ENCODE results near the gene ADIPOR2. TPM values are rescaled to one million over a fixed set of nuclear protein-coding genes. Genes with fewer than 3 reads are reported as not detected.

Gene ADIPOR2
- polyA plus RNA-seq, 1 experiment = 17.5 TPM

DNA sequence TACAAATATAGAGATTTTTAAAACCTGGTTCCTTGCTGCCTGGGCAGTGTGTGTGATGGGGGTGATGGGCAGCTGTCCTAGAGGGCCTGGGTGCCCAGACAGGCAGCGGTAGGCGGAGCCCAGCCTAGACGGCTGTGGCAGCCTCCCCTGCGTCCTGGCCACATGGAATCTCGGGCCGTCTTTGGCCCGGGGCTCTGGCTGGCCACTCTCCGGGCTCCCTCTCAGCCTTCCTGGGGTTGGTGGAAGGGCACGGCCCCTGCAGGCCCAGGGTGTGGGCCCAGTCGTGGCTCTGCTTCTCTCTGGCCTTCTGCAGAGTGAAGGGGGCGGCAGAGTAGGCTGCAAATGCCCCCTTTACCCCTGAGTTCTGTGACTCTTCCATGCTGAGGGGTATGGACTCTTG is 131.8 kb downstream of the ADIPOR2 start:
- DNase-seq (ENCODE audit: low read depth) = no peak
- ChIA-PET CTCF (interaction anchor here (0.6 to 0.9 kb wide), 2 partner anchors 8 to 170 kb away, joined by 3 to 4 read pairs; no protein-coding TSS in a partner anchor), POLR2A (no interaction called here)
- Histone ChIP-seq H3K4me3 (ENCODE audit: low read depth, low read length) (no peak overlapping the region), H3K36me3 (ENCODE audit: control insufficient read depth, insufficient read depth, low read length) (no peaks in the 10 kb centered on the region), H3K27me3 (ENCODE audit: control insufficient read depth, insufficient read depth, low read length) (peaks cover 49% of the 10 kb centered on the region)
- TF ChIP-seq, protein P1, sequence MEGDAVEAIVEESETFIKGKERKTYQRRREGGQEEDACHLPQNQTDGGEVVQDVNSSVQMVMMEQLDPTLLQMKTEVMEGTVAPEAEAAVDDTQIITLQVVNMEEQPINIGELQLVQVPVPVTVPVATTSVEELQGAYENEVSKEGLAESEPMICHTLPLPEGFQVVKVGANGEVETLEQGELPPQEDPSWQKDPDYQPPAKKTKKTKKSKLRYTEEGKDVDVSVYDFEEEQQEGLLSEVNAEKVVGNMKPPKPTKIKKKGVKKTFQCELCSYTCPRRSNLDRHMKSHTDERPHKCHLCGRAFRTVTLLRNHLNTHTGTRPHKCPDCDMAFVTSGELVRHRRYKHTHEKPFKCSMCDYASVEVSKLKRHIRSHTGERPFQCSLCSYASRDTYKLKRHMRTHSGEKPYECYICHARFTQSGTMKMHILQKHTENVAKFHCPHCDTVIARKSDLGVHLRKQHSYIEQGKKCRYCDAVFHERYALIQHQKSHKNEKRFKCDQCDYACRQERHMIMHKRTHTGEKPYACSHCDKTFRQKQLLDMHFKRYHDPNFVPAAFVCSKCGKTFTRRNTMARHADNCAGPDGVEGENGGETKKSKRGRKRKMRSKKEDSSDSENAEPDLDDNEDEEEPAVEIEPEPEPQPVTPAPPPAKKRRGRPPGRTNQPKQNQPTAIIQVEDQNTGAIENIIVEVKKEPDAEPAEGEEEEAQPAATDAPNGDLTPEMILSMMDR (IDR thresholded peaks at IDR 0.05; ENCODE audit: insufficient read depth, low read depth, low read length) = no peak

DNA sequence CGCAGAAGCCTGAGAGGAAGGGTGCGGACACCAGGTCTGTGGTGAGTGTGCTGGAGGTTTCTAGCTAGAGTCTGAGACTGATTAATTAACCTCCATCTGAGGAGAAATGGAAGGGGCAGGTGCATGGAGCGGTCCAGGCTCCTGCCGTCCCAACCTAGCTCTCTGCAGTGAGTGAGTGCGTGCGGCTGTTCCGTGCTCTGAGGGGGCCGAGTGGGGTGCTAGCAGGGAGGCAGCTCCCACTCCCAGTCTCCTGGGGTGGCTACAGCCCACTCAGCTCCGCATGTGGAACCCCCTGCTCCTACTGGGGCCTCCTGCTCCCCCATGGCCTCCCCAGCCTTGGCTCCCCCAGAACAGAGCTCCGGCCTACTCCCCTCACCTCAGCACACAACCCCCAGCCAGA is 132.4 kb downstream of the ADIPOR2 start:
- H3K27me3 ChIP-seq (ENCODE audit: control insufficient read depth, insufficient read depth, low read length) = peaks cover 49% of the 10 kb centered on the region

DNA sequence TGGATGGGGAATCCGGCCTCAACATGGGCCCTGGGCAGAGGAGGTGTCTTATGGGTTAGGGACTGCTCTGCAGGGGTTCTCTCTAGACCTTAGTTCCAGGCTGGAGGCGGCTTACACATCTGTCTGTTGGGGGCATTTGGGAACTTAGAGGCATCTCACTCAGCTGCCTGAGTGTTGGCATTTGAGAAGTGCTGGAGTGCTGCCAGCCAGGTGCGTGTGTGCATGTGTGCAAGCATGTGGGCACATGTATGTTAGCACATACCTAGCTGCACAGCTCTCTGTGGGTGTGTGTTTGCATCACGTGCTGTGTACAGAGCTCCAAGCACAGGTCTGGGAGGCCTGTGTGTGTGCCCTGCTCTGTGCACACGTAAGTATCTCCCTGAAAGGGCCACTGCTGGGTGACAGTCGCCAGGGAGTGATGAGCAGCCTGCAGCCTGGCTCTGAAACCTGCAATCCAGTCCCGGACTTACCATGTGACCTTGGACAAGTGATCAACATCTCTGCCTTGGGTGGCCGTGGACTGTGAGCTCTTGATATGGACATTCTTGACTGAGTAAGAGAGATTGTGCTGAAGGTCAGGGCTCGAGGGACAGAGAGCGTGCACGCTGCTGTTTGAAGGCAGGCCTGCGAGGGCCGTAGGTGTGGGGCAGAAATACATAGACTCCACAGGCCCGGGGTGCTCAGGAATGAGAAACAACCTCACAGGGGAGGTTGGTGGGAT is 134.7 kb downstream of the ADIPOR2 start:
- no peak for DNase-seq (ENCODE audit: low read depth)
- no peak overlapping the region for H3K4me3 ChIP-seq (ENCODE audit: low read depth, low read length)
- CTCF ChIA-PET = interaction anchor here (0.7 kb wide), 1 partner anchor 735 kb away, joined by 4 read pairs; no protein-coding TSS in a partner anchor
- H3K36me3 ChIP-seq (ENCODE audit: control insufficient read depth, insufficient read depth, low read length) = no peaks in the 10 kb centered on the region
- H3K27me3 ChIP-seq (ENCODE audit: control insufficient read depth, insufficient read depth, low read length) = peaks cover 44% of the 10 kb centered on the region
- POLR2A ChIA-PET = no interaction called here
- TF ChIP-seq, protein P1 (IDR thresholded peaks at IDR 0.05; ENCODE audit: insufficient read depth, low read depth, low read length) = no peak

More for the DNA sequence above, 132.4 kb downstream of the ADIPOR2 start:
- CTCF ChIA-PET = interaction anchor here (0.6 to 0.9 kb wide), 2 partner anchors 9 to 171 kb away, joined by 3 to 4 read pairs; no protein-coding TSS in a partner anchor
- POLR2A ChIA-PET = no interaction called here
- TF ChIP-seq, protein P1 (IDR thresholded peaks at IDR 0.05; ENCODE audit: insufficient read depth, low read depth, low read length) = no peak
- Histone ChIP-seq H3K4me3 (ENCODE audit: low read depth, low read length) (no peak overlapping the region), H3K36me3 (ENCODE audit: control insufficient read depth, insufficient read depth, low read length) (no peaks in the 10 kb centered on the region)
- DNase-seq (ENCODE audit: low read depth) = no peak

DNA sequence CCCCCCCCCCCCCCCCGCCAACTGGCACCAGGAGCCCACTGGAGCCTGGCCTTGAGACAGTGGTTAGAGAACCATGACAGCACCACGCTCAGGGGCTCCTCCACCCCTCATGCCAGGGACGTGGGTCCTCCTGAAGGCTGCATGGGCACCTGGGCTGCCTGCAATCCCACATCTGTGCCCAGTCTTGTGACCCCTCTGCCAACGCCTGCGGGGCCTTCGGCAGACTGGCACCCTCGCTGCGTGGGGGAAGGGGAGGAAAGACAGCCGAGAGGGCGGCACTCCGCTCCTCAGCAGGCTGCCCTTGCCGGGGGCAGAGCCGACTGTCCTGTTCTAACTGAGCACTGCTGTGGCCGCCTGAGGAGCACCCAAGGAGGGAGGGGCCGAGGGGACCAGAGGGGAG is 135.5 kb downstream of the ADIPOR2 start:
- Histone ChIP-seq H3K4me3 (ENCODE audit: low read depth, low read length) (no peak overlapping the region), H3K27me3 (ENCODE audit: control insufficient read depth, insufficient read depth, low read length) (peaks cover 36% of the 10 kb centered on the region), H3K36me3 (ENCODE audit: control insufficient read depth, insufficient read depth, low read length) (no peaks in the 10 kb centered on the region)
- no peak for DNase-seq (ENCODE audit: low read depth)
- POLR2A ChIA-PET = no interaction called here
- CTCF ChIA-PET = no interaction called here
- TF ChIP-seq, protein P1 (IDR thresholded peaks at IDR 0.05; ENCODE audit: insufficient read depth, low read depth, low read length) = no peak

DNA sequence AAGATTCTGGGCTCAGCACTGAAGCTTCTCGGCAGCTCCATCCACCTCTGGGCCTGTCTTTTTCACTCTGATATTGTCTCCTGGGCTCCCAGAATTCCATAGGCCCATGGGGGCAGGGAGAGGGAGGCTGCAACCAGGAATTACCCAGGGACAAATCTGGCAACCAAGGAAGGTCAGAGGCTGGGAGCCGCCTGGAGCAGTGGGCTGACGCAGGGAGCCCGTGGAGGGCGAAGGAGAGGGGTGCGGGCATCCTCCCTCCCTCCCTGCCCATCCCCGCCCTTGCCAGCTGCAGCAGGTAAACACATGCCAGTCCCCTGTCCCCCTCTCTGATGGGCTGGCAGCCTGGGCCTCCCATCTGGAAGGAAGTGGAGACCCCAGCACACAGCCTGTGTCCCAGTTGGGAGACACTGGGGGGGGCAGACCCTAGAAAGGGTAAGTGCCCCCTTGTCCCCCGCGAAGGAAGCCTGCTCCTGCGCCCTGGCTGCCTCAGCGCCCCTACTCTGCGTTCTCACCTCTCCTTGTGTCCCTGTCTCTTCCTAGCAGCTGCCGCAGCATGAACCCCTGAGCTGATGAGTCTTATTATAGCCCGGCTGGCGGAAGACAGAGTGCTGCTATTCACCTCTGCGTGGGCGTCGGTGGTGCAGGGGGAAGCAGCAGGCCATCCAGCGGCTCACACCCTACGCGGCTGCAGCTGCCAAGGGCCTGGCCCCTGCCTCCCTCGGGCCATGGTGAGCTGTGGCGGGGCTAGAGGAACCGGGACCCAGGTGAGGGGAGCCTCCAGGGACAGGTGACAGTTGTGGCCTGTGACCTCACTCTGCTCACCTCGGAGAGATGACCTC is 136.2 kb downstream of the ADIPOR2 start:
- H3K4me3 ChIP-seq (ENCODE audit: low read depth, low read length) = no peak overlapping the region
- ChIA-PET POLR2A (no interaction called here), CTCF (no interaction called here)
- H3K36me3 ChIP-seq (ENCODE audit: control insufficient read depth, insufficient read depth, low read length) = no peaks in the 10 kb centered on the region
- TF ChIP-seq, protein P1 (IDR thresholded peaks at IDR 0.05; ENCODE audit: insufficient read depth, low read depth, low read length) = no peak
- H3K27me3 ChIP-seq (ENCODE audit: control insufficient read depth, insufficient read depth, low read length) = peaks cover 33% of the 10 kb centered on the region
- DNase-seq (ENCODE audit: low read depth) = no peak
